Breast epithelium (tissue), 4 donors: ENCODE results near the gene IGF2. TPM values are rescaled to one million over a fixed set of nuclear protein-coding genes. Genes with fewer than 3 reads are reported as not detected.

Experiments
- DNase-seq, 2 donors: peaks; one replicate each; pipeline ENCODE4 v3.0.0-alpha.2; 2019; ENCODE audit warnings: low spot score in 2 of 2
- H3K27ac ChIP-seq, 2 donors: fragments of 200-600 bp; sonication (generic) in 1 of 2; one replicate each; pipeline ENCODE4 v1.5.1; 2016 to 2019; ENCODE audit warnings: mild to moderate bottlenecking in 1 of 2
- H3K27me3 ChIP-seq, 2 donors: fragments of 200-600 bp; sonication (generic) in 1 of 2; one replicate each; pipeline versions ENCODE4 v1.5.1 to v1.6.0; 2017 to 2019; ENCODE audit warnings: control low read depth in 1 of 2, mild to moderate bottlenecking in 1 of 2
- H3K36me3 ChIP-seq: fragments of 200-600 bp; one replicate; pipeline ENCODE4 v1.5.1; 2019
- H3K4me1 ChIP-seq, 2 donors: fragments of 200-600 bp; sonication (generic); one replicate each; pipeline ENCODE4 v1.5.1; 2016 to 2019; ENCODE audit warnings: control low read depth in 1 of 2
- H3K4me3 ChIP-seq, 3 donors: fragments of 200-600 bp; sonication (generic); 1 replicate in 2 of 3; 2 replicates in 1 of 3; pipeline ENCODE4 v1.5.1; 2016 to 2019; ENCODE audit warnings: mild to moderate bottlenecking in 3 of 3, moderate library complexity in 2 of 3
- H3K9me3 ChIP-seq, 2 donors: fragments of 200-600 bp; sonication (generic) in 1 of 2; one replicate each; pipeline ENCODE4 v1.5.1; 2016 to 2019; ENCODE audit warnings: control low read depth in 1 of 2
- POLR2A ChIP-seq: fragments of 450-650 bp; IDR thresholded peaks from one replicate; pipeline ENCODE4 v1.6.1; 2016; ENCODE audit warnings: antibody characterized with exemption, mild to moderate bottlenecking, moderate library complexity
- POLR2AphosphoS5 ChIP-seq, 3 donors: sonication (generic); formaldehyde crosslinking; IDR thresholded peaks; one replicate each; pipeline ENCODE4 v1.6.1; 2017; ENCODE audit warnings: antibody characterized with exemption in 3 of 3
- intact Hi-C: fragments of 100-400 bp; cut with DNase I; formaldehyde crosslinking; loops from one replicate; pipeline ENCODE4 v1.15.1; 2023; ENCODE audit warnings: low total_unique reads
- total RNA-seq, 3 donors: library from RNA; depleted of rRNA; stranded (reverse); fragments of >200 nt; gene quantifications; one replicate each; pipeline ENCODE4 v1.1.0, GENCODE V29; 2016
- TF ChIP-seq, protein P1 (sequence below), 3 donors: fragments of 450-650 bp; IDR thresholded peaks; one replicate each; pipeline ENCODE4 v1.5.1; 2016 to 2017; ENCODE audit warnings: antibody characterized with exemption in 3 of 3, mild to moderate bottlenecking in 3 of 3, moderate library complexity in 3 of 3

Gene IGF2
- total RNA-seq, 3 donors from 2014 or later, result 13.6 to 65.7 (median 65.2) TPM

DNA sequence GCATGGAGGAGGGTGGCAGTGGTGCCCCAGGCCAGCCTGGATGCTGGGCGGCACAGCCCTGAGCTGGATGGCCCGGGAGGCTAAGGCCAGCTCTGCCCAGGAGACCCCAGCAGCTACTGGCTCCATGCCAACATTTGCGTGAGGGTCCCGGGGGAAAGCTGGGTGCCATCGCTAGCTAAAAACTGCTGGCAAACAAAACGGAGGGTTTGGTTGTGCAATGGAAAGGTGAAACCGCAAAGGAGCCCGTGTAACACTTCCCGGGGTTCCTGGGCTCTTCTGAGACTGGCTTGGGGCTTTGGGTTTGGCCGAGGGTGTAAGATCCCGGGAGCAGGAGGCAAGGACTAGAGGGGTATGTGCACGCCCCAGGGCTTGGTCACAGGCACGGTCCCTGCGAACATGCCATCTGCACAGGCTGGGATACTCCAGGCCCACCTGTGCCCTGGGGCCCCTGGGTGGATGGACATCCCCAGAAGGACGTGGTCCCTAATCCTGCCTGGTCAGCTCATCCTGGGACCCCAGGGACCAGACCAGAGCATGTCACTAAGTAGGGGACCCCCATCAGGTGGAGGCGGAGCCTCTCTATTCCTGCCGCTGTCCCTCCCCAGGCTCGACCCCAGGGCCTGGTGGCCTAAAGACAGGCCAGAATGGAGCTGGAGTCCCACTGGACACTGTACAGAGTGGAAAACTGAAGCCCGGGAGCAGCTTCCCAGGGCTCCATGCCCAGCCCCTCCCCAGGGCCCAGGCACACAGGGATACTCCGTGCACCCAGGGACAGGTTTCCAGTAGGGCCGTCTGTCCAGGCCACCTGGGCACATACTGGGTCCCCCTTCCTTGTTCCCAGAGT, 44.6 kb downstream of the IGF2 start:
- H3K27ac ChIP-seq, result no peak overlapping the region
- TF ChIP-seq POLR2AphosphoS5 (IDR thresholded peaks at IDR 0.05) (no peak), POLR2A (no peak)
- TF ChIP-seq, protein P1, sequence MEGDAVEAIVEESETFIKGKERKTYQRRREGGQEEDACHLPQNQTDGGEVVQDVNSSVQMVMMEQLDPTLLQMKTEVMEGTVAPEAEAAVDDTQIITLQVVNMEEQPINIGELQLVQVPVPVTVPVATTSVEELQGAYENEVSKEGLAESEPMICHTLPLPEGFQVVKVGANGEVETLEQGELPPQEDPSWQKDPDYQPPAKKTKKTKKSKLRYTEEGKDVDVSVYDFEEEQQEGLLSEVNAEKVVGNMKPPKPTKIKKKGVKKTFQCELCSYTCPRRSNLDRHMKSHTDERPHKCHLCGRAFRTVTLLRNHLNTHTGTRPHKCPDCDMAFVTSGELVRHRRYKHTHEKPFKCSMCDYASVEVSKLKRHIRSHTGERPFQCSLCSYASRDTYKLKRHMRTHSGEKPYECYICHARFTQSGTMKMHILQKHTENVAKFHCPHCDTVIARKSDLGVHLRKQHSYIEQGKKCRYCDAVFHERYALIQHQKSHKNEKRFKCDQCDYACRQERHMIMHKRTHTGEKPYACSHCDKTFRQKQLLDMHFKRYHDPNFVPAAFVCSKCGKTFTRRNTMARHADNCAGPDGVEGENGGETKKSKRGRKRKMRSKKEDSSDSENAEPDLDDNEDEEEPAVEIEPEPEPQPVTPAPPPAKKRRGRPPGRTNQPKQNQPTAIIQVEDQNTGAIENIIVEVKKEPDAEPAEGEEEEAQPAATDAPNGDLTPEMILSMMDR (IDR thresholded peaks at IDR 0.05), result no peak
- no peaks in the 10 kb centered on the region for H3K9me3 ChIP-seq
- peaks cover 0 to 67% of the 10 kb centered on the region in 2 donors for H3K27me3 ChIP-seq
- peaks cover 4 to 6% of the 10 kb centered on the region in 2 donors for H3K4me1 ChIP-seq
- intact Hi-C loops, result loop anchor here (5.0 kb wide), 1 partner anchor 1033 kb away; no protein-coding TSS in a partner anchor
- H3K4me3 ChIP-seq, result peak overlapping the region in 1 of 3 donors; percentile 8
- H3K36me3 ChIP-seq, result no peaks in the 10 kb centered on the region
- DNase-seq, result peak in 1 of 2 donors; percentile 48

DNA sequence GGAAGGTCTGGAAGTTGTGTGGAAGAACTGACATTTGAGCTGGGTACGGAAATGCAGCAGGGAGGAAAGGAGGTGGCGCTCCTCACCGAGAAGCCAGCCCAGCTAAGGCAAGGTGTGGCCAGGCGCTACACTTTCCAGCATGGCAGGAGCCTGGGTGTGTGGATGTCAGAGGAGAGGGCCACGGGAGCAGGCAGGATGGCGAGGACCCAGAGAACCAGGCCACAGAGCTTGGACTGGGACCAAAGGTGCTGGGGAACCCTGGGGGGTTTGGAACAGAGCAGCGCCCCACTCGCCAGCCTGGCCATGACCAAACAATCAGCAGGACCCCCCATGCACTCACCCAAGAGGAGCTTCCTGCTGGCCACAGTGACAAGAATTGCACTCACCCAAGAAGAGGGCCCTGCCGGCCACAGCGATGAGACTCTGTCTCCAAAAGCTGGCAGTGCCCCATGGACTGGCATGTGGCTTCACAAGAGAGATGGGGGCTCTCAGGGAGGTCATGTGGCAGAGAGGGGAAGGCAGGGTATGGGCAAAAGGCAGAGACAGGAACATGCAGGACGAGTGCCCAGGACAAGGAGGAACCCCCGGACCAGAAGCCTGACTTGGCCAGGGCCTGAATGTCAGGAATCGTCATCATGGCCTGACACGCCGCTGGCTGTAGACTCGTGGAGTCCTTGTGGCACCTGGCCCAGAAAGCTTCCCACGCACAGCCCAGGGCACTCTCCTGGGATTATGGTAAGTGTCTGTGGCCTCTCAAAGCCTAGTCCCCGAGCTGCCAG, 45.4 kb downstream of the IGF2 start:
- peak; percentile 81 to 91 for DNase-seq
- Histone ChIP-seq H3K9me3 (no peaks in the 10 kb centered on the region), H3K27ac (peak overlapping the region; percentile 16 to 68), H3K4me1 (peaks cover 4 to 6% of the 10 kb centered on the region in 2 donors), H3K27me3 (peaks cover 0 to 64% of the 10 kb centered on the region in 2 donors), H3K36me3 (no peaks in the 10 kb centered on the region), H3K4me3 (peak overlapping the region in 1 of 3 donors; percentile 8)
- intact Hi-C loops, result loop anchor here (5.0 kb wide), 1 partner anchor 1034 kb away; no protein-coding TSS in a partner anchor
- peak in 1 of 3 donors; percentile 39 for TF ChIP-seq POLR2AphosphoS5 (IDR thresholded peaks at IDR 0.05)
- TF ChIP-seq POLR2A, result no peak
- TF ChIP-seq, protein P1 (IDR thresholded peaks at IDR 0.05), result no peak

DNA sequence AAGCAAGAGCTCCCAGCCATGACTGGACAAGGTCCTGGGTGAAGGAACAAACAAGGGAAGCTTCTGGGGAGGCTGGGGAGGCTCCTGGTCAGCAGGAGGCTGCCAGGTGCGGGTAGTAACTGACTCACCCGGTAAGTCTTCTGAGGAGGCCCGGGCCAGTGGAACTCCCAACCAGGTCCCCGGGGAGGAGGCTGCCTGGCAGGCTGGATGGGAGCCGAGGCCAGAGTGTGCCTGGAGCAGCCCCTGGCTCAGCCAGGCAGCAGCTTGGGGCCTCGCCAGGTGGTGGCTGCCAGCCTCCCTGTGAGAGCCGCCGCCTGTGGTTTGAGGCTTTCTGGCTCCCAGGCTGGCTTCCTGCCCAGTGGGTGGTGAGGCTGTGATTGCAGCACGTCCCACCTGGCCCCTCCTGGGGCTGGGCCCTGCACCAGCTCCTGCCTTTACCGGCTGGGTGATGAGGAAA, 46.2 kb downstream of the IGF2 start:
- Histone ChIP-seq H3K27ac (peak overlapping the region in 1 of 2 donors; percentile 68), H3K27me3 (peaks cover 0 to 57% of the 10 kb centered on the region in 2 donors), H3K4me1 (peaks cover 4 to 6% of the 10 kb centered on the region in 2 donors), H3K9me3 (no peaks in the 10 kb centered on the region), H3K36me3 (no peaks in the 10 kb centered on the region), H3K4me3 (no peak overlapping the region)
- intact Hi-C loops, result loop anchor here (5.0 kb wide), 1 partner anchor 1034 kb away; no protein-coding TSS in a partner anchor
- peak; percentile 84 to 96 for DNase-seq
- TF ChIP-seq POLR2A (no peak), POLR2AphosphoS5 (IDR thresholded peaks at IDR 0.05) (peak in 2 of 3 donors; percentile 16 to 37)
- TF ChIP-seq, protein P1 (IDR thresholded peaks at IDR 0.05), result no peak

DNA sequence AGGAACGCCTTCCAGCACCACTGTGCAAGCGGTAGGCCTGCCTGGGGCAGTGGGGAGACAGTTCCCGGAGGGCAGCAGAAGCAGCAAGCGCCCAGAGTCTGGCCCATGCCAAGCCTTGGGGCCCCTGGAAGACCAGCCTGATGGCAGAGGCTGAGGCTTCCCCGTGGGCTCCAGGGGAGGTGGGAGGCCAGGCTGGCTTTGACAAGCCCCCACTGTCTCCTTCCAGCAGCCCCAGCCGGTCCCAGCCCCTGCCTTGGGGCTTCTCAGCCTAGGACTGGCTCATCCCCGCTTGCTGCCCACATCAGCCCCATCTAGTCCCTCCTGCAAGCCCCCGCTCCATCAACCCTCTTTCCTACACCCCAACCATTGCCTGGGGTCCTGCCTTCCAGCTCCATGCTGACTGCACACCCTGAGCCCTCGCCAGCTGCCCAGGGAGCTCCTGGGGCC, 46.7 kb downstream of the IGF2 start:
- Histone ChIP-seq H3K36me3 (no peaks in the 10 kb centered on the region), H3K27me3 (peaks cover 0 to 56% of the 10 kb centered on the region in 2 donors), H3K4me3 (no peak overlapping the region), H3K9me3 (no peaks in the 10 kb centered on the region), H3K4me1 (peaks cover 4 to 6% of the 10 kb centered on the region in 2 donors), H3K27ac (no peak overlapping the region)
- DNase-seq, result peak in 1 of 2 donors; percentile 25
- TF ChIP-seq POLR2AphosphoS5 (IDR thresholded peaks at IDR 0.05), result no peak
- TF ChIP-seq, protein P1 (IDR thresholded peaks at IDR 0.05), result no peak
- no peak for TF ChIP-seq POLR2A
- intact Hi-C loops, result loop anchor here (5.0 kb wide), 1 partner anchor 1035 kb away; no protein-coding TSS in a partner anchor
